IMR-90 (cell line): ENCODE data around the gene ITGAX. TPM values are rescaled to one million over a fixed set of nuclear protein-coding genes. Genes with fewer than 3 reads are reported as not detected.

Experiments
- ATAC-seq: fragments of 200-7000 bp; cut with Tn5 transposase; 2 replicates; pipeline ENCODE4 v1.9.1; 2020; ENCODE audit warnings: low read depth, mild to moderate bottlenecking, moderate library complexity
- BruUV-seq: library from RNA; stranded (reverse); fragments of 400-500 nt; replicated peaks from 2 replicates; lab custom pipeline; 2021; lab: Mats Ljungman, UMichigan
- CTCF ChIA-PET: fragments of 300-600 bp; formaldehyde crosslinking; extraction: SDS; loops from one replicate; lab custom pipeline; 2021; ENCODE audit warnings: antibody characterized with exemption; lab: Yijun Ruan, JAX
- POLR2A ChIA-PET: fragments of 300-600 bp; sonication (Branson Sonifier 250); formaldehyde crosslinking; loops from one replicate; lab custom pipeline; 2022; ENCODE audit warnings: antibody characterized with exemption; ENCODE audit not compliant: unreplicated experiment; lab: Charles Lee
- DNase-seq: peaks from one replicate; pipeline ENCODE4 v3.0.0; 2013
- H2AFZ ChIP-seq: replicated peaks from 2 replicates; pipeline ENCODE3; 2013; ENCODE audit warnings: low read length, mild to moderate bottlenecking; ENCODE audit not compliant: poor library complexity
- H2AK5ac ChIP-seq: 2 replicates; pipeline ENCODE4 v1.6.1; 2013; ENCODE audit warnings: low read depth, low read length, inconsistent platforms
- H2AK9ac ChIP-seq: replicated peaks from 2 replicates; pipeline ENCODE3; 2013; ENCODE audit warnings: mild to moderate bottlenecking, low read depth, low read length, moderate library complexity; ENCODE audit not compliant: poor library complexity
- H2BK120ac ChIP-seq: 2 replicates; pipeline ENCODE4 v1.6.1; 2013; ENCODE audit warnings: low read depth, low read length, inconsistent platforms
- H2BK15ac ChIP-seq: 3 replicates; pipeline ENCODE4 v1.6.1; 2013; ENCODE audit warnings: low read depth, low read length, inconsistent platforms
- H2BK20ac ChIP-seq: 2 replicates; pipeline ENCODE4 v1.6.1; 2013; ENCODE audit warnings: low read depth, mild to moderate bottlenecking, inconsistent platforms, low read length, moderate library complexity
- H2BK5ac ChIP-seq: 2 replicates; pipeline ENCODE4 v1.6.1; 2013; ENCODE audit warnings: mild to moderate bottlenecking, low read depth, low read length, inconsistent platforms; ENCODE audit not compliant: poor library complexity, severe bottlenecking
- H3K14ac ChIP-seq: replicated peaks from 2 replicates; pipeline ENCODE4 v1.6.1; 2013; ENCODE audit warnings: low read depth, low read length, inconsistent platforms
- H3K18ac ChIP-seq: 2 replicates; pipeline ENCODE4 v1.6.1; 2013; ENCODE audit warnings: low read depth, low read length, control low read depth
- H3K23ac ChIP-seq: 2 replicates; pipeline ENCODE4 v1.6.1; 2013; ENCODE audit warnings: low read depth, low read length, inconsistent platforms
- H3K27ac ChIP-seq: 2 replicates; pipeline ENCODE4 v1.5.1; 2013; ENCODE audit warnings: mild to moderate bottlenecking, control low read depth, low read length; ENCODE audit not compliant: insufficient read depth
- H3K27me3 ChIP-seq: 2 replicates; pipeline ENCODE4 v1.6.1; 2013; ENCODE audit warnings: low read length; ENCODE audit not compliant: control insufficient read depth, insufficient read depth
- H3K36me3 ChIP-seq: 2 replicates; pipeline ENCODE4 v1.6.1; 2013; ENCODE audit warnings: low read length, mixed read lengths; ENCODE audit not compliant: control insufficient read depth, insufficient read depth
- H3K4ac ChIP-seq: 2 replicates; pipeline ENCODE4 v1.6.1; 2013; ENCODE audit warnings: low read depth, low read length, inconsistent platforms
- H3K4me1 ChIP-seq: 2 replicates; pipeline ENCODE4 v1.6.1; 2013; ENCODE audit warnings: low read length, mixed read lengths; ENCODE audit not compliant: control insufficient read depth, insufficient read depth
- H3K4me2 ChIP-seq: 2 replicates; pipeline ENCODE4 v1.6.1; 2013; ENCODE audit warnings: low read depth, mild to moderate bottlenecking, control low read depth, low read length, moderate library complexity
- H3K4me3 ChIP-seq: 2 replicates; pipeline ENCODE4 v1.5.1; 2013; ENCODE audit warnings: low read depth, mild to moderate bottlenecking, control low read depth, low read length, moderate library complexity; ENCODE audit not compliant: insufficient read depth
- H3K56ac ChIP-seq: 2 replicates; pipeline ENCODE4 v1.6.1; 2013; ENCODE audit warnings: low read length, inconsistent platforms; ENCODE audit not compliant: insufficient read depth; ENCODE audit errors: extremely low read depth
- H3K79me1 ChIP-seq, 2 experiments: 2 replicates each; pipeline ENCODE4 v1.6.1; 2013; ENCODE audit warnings: low read length in 2 of 2, inconsistent platforms in 1 of 2, low read depth in 1 of 2
- H3K9ac ChIP-seq: 2 replicates; pipeline ENCODE4 v1.6.1; 2013; ENCODE audit warnings: low read depth, low read length, control low read depth
- H3K9me1 ChIP-seq: 2 replicates; pipeline ENCODE4 v1.6.1; 2013; ENCODE audit warnings: low read length, inconsistent platforms; ENCODE audit not compliant: insufficient read depth
- H3K9me3 ChIP-seq: 2 replicates; pipeline ENCODE4 v1.6.1; 2013; ENCODE audit warnings: low read length; ENCODE audit not compliant: control insufficient read depth, insufficient read depth
- H4K20me1 ChIP-seq: 2 replicates; pipeline ENCODE4 v1.6.1; 2013; ENCODE audit warnings: low read length, inconsistent platforms; ENCODE audit not compliant: insufficient read depth
- H4K5ac ChIP-seq: 2 replicates; pipeline ENCODE4 v1.6.1; 2013; ENCODE audit warnings: mild to moderate bottlenecking, low read depth, low read length, control low read depth
- H4K8ac ChIP-seq, 2 experiments: 2 replicates each; pipeline ENCODE4 v1.6.1; 2013; ENCODE audit warnings: low read depth in 2 of 2, low read length in 2 of 2, control low read depth in 1 of 2, inconsistent platforms in 1 of 2
- H4K91ac ChIP-seq: 2 replicates; pipeline ENCODE4 v1.6.1; 2013; ENCODE audit warnings: low read depth, low read length, inconsistent platforms; ENCODE audit not compliant: insufficient read depth
- FOS ChIP-seq: fragments of 150-350 bp; IDR thresholded peaks from 2 replicates; pipeline ENCODE4 v1.6.1; 2016; ENCODE audit warnings: low read depth, low read length
- NFE2L2 ChIP-seq: fragments of 150-350 bp; IDR thresholded peaks from 2 replicates; pipeline ENCODE4 v1.6.1; 2016; ENCODE audit warnings: low read depth, mild to moderate bottlenecking, low read length
- WGBS, 2 experiments: methylation state at CpG; one replicate each; pipeline versions ENCODE4 v1.1.5 to v1.1.7; 2013; ENCODE audit warnings: missing lambda C conversion rate in 2 of 2; ENCODE audit not compliant: insufficient read length in 1 of 2; ENCODE audit errors: extremely low coverage in 2 of 2; 5-methylcytosine and 5-hydroxymethylcytosine counted together
- dilution Hi-C: fragments of 300-500 bp; cut with HindIII; formaldehyde crosslinking; loops from one replicate; pipeline ENCODE4 v1.14.3; 2018; ENCODE audit warnings: low sequenced_read_pairs; ENCODE audit not compliant: unreplicated experiment
- in situ Hi-C: fragments of 300-500 bp; cut with MboI; formaldehyde crosslinking; loops from 3 replicates; pipeline ENCODE4 v1.14.3; 2019; ENCODE audit warnings: low sequenced_read_pairs, inconsistent platforms, mixed read lengths
- intact Hi-C: fragments of 100-400 bp; cut with micrococcal nuclease; formaldehyde crosslinking; loops from 2 replicates; pipeline ENCODE4 v1.10.0; 2022
- polyA plus RNA-seq, 3 experiments: library from polyadenylated mRNA; depleted of rRNA; stranded (reverse); fragments of >200 nt; gene quantifications; 2 replicates each; pipeline ENCODE4 v1.2.3, GENCODE V29; 2012; ENCODE audit warnings: low replicate concordance in 1 of 3
- total RNA-seq: library from RNA; depleted of rRNA; stranded (reverse); fragments of >200 nt; gene quantifications from 2 replicates; pipeline ENCODE4 v1.2.3, GENCODE V29; 2012

ITGAX gene
- total and polyA plus RNA-seq, 2 of the 4 experiments (the other 2 are of a cell fraction) = 0.09 to 0.18 TPM

DNA sequence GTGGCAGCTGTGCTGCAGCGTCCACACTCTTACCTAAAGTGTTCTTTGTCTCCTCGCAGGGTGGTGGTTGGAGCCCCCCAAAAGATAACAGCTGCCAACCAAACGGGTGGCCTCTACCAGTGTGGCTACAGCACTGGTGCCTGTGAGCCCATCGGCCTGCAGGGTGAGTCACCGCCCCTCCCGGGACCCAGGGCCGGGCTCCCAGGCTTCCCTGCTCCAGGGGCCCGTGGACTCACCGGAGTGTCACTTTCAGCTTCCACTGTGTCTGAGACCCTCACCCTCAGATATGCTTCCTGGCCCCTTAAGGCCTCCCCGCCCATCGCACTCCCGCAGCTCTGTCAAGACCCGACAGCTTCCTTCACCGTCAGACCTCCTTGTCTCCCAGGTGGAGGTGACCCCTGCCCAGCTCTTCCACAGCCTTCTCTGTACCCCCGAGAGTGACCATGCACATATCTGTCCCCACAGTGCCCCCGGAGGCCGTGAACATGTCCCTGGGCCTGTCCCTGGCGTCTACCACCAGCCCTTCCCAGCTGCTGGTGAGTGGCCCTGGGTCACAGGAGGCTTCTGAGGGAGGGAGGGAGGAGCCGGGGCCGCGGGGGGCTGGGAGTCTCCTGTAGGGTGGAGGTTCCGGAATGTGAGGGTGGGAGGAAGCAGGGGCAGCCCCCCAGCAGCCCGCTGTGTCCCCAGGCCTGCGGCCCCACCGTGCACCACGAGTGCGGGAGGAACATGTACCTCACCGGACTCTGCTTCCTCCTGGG, 1.8 kb downstream of the ITGAX start:
- dilution Hi-C loops (no loop called here), in situ Hi-C loops (no loop called here), intact Hi-C loops (no loop called here)
- no peak for ATAC-seq
- Histone ChIP-seq H3K9me1 (no peaks in the 10 kb centered on the region), H3K18ac (no peak overlapping the region), H3K9me3 (no peaks in the 10 kb centered on the region), H2AK5ac (no peak overlapping the region), H4K20me1 (no peaks in the 10 kb centered on the region), H3K79me1 (no peaks in the 10 kb centered on the region), H2BK20ac (no peak overlapping the region), H4K8ac (no peak overlapping the region), H3K4ac (no peak overlapping the region), H3K4me3 (no peak overlapping the region), H3K14ac (no peak overlapping the region), H2BK5ac (no peak overlapping the region), H3K4me2 (no peak overlapping the region), H2AFZ (no peak overlapping the region), H3K9ac (no peak overlapping the region), H3K36me3 (no peaks in the 10 kb centered on the region), H3K27me3 (peaks cover 2% of the 10 kb centered on the region; the same call in 1 of the 2 replicates), H2BK15ac (no peak overlapping the region), H3K27ac (no peak overlapping the region), H4K5ac (no peak overlapping the region), H3K4me1 (no peaks in the 10 kb centered on the region), H3K23ac (no peak overlapping the region), H2AK9ac (no peak overlapping the region), H4K91ac (no peak overlapping the region), H3K56ac (no peak overlapping the region), H2BK120ac (no peak overlapping the region)
- TF ChIP-seq NFE2L2 = no peak
- TF ChIP-seq FOS = no peak
- 69% methylated on average over 9 of the region's 28 CpGs; no CpG with 5 or more reads in 1 of the 2 experiments for WGBS, 2 experiments
- DNase-seq = no peak
- ChIA-PET CTCF (no interaction called here), POLR2A (no interaction called here)
- BruUV-seq = no TSS peak
